Ascending aorta (tissue), 2 donors: ENCODE results near the gene MESP2. TPM values are rescaled to one million over a fixed set of nuclear protein-coding genes. Genes with fewer than 3 reads are reported as not detected.

Source experiments
- DNase-seq, 2 donors: peaks; one replicate each; pipeline ENCODE4 v3.0.0-alpha.2; 2019; ENCODE audit warnings: low spot score in 2 of 2
- H3K27ac ChIP-seq, 2 donors: fragments of 200-600 bp; sonication (generic); one replicate each; pipeline ENCODE4 v1.5.1; 2016 to 2017; ENCODE audit warnings: mild to moderate bottlenecking in 1 of 2
- H3K27me3 ChIP-seq: fragments of 200-600 bp; sonication (generic); one replicate; pipeline ENCODE4 v1.5.1; 2017
- H3K36me3 ChIP-seq, 2 donors: fragments of 200-600 bp; sonication (generic); one replicate each; pipeline ENCODE4 v1.5.1; 2016
- H3K4me1 ChIP-seq, 2 donors: fragments of 200-600 bp; sonication (generic); one replicate each; pipeline ENCODE4 v1.5.1; 2016 to 2017; ENCODE audit warnings: mild to moderate bottlenecking in 1 of 2
- H3K4me3 ChIP-seq, 2 donors: fragments of 200-600 bp; sonication (generic); one replicate each; pipeline ENCODE4 v1.5.1; 2016 to 2017; ENCODE audit warnings: mild to moderate bottlenecking in 1 of 2
- H3K9me3 ChIP-seq, 2 donors: fragments of 200-600 bp; sonication (generic); one replicate each; pipeline ENCODE4 v1.5.1; 2016
- CTCF ChIP-seq, 3 experiments: fragments of 200-600 bp in 2 of 3; fragments of 450-650 bp in 1 of 3; sonication (generic) in 2 of 3; IDR thresholded peaks; one replicate each; pipeline ENCODE4 v1.5.1; 2016 to 2019; ENCODE audit warnings: antibody characterized with exemption in 3 of 3, mild to moderate bottlenecking in 1 of 3, moderate library complexity in 1 of 3
- intact Hi-C: fragments of 100-400 bp; cut with DNase I; formaldehyde crosslinking; loops from one replicate; pipeline ENCODE4 v1.15.1; 2023
- total RNA-seq: library from RNA; depleted of rRNA; stranded (reverse); fragments of >200 nt; gene quantifications from one replicate; pipeline ENCODE4 v1.1.0, GENCODE V29; 2016

Gene MESP2
- total RNA-seq, 1 donor from 2014 or later, result not detected

- no peak for TF ChIP-seq CTCF (IDR thresholded peaks at IDR 0.05)
- Histone ChIP-seq H3K27me3 (no peaks in the 10 kb centered on the region), H3K4me1 (no peaks in the 10 kb centered on the region), H3K9me3 (peaks cover 3 to 15% of the 10 kb centered on the region in 2 donors), H3K36me3 (no peaks in the 10 kb centered on the region), H3K4me3 (no peak overlapping the region), H3K27ac (no peak overlapping the region)
- no peak for DNase-seq
- intact Hi-C loops, result no loop called here
These were observed 16.1 kb downstream of the MESP2 start for GRCh38 chr15:89792106-89792805.

- Histone ChIP-seq H3K27me3 (no peaks in the 10 kb centered on the region), H3K4me3 (no peak overlapping the region), H3K36me3 (no peaks in the 10 kb centered on the region), H3K4me1 (no peaks in the 10 kb centered on the region), H3K27ac (no peak overlapping the region), H3K9me3 (peaks cover 0 to 5% of the 10 kb centered on the region in 2 donors)
- intact Hi-C loops, result no loop called here
- no peak for TF ChIP-seq CTCF (IDR thresholded peaks at IDR 0.05)
- no peak for DNase-seq
These were observed 18.6 kb downstream of the MESP2 start for GRCh38 chr15:89794627-89795241.

- TF ChIP-seq CTCF (IDR thresholded peaks at IDR 0.05), result no peak
- H3K27me3 ChIP-seq, result no peaks in the 10 kb centered on the region
- H3K4me1 ChIP-seq, result no peaks in the 10 kb centered on the region
- no peak for DNase-seq
- H3K4me3 ChIP-seq, result no peak overlapping the region
- peaks cover 0 to 5% of the 10 kb centered on the region in 2 donors for H3K9me3 ChIP-seq
- no peak overlapping the region for H3K27ac ChIP-seq
- H3K36me3 ChIP-seq, result no peaks in the 10 kb centered on the region
- intact Hi-C loops, result no loop called here
These were observed 19.9 kb downstream of the MESP2 start for GRCh38 chr15:89795996-89796395.

GRCh38 chr15:89797678-89798201 lies 21.6 kb downstream of the MESP2 start:
- H3K27me3 ChIP-seq, result no peaks in the 10 kb centered on the region
- H3K4me3 ChIP-seq, result no peak overlapping the region
- TF ChIP-seq CTCF (IDR thresholded peaks at IDR 0.05), result no peak
- no peaks in the 10 kb centered on the region for H3K4me1 ChIP-seq
- intact Hi-C loops, result no loop called here
- no peak overlapping the region for H3K27ac ChIP-seq
- no peak for DNase-seq
- H3K36me3 ChIP-seq, result no peaks in the 10 kb centered on the region
- peaks cover 0 to 5% of the 10 kb centered on the region in 2 donors for H3K9me3 ChIP-seq

GRCh38 chr15:89799011-89799911 lies 23.1 kb downstream of the MESP2 start:
- no peaks in the 10 kb centered on the region for H3K4me1 ChIP-seq
- H3K4me3 ChIP-seq, result no peak overlapping the region
- H3K27ac ChIP-seq, result no peak overlapping the region
- H3K9me3 ChIP-seq, result peaks cover 0 to 5% of the 10 kb centered on the region in 2 donors
- no peak for TF ChIP-seq CTCF (IDR thresholded peaks at IDR 0.05)
- H3K27me3 ChIP-seq, result no peaks in the 10 kb centered on the region
- DNase-seq, result no peak
- no peaks in the 10 kb centered on the region for H3K36me3 ChIP-seq
- intact Hi-C loops, result no loop called here
